OCI-LY7 (cell line): ENCODE data around the gene IL32. TPM values are rescaled to one million over a fixed set of nuclear protein-coding genes. Genes with fewer than 3 reads are reported as not detected.

Experiments
- BruUV-seq: library from RNA; stranded (reverse); fragments of 400-500 nt; replicated peaks from 2 replicates; lab custom pipeline; 2021; lab: Mats Ljungman, UMichigan
- CTCF ChIA-PET: fragments of 300-600 bp; sonication (Branson Sonifier 250); formaldehyde crosslinking; loops from one replicate; lab custom pipeline; 2022; ENCODE audit warnings: antibody characterized with exemption; ENCODE audit not compliant: unreplicated experiment; lab: Charles Lee
- POLR2A ChIA-PET: fragments of 300-600 bp; sonication (Branson Sonifier 250); formaldehyde crosslinking; loops from one replicate; lab custom pipeline; 2022; ENCODE audit warnings: antibody characterized with exemption; lab: Charles Lee
- DNase-seq: peaks from one replicate; pipeline ENCODE4 v3.0.0-alpha.2; 2015; ENCODE audit warnings: low spot score
- H2AFZ ChIP-seq: fragments of 200-600 bp; sonication (generic), shearing (Covaris generic); 2 replicates; pipeline ENCODE4 v1.6.1; 2014; ENCODE audit warnings: mild to moderate bottlenecking, antibody characterized with exemption, low read length, moderate library complexity
- H3K27ac ChIP-seq: fragments of 200-600 bp; sonication (generic); 2 replicates; pipeline ENCODE4 v1.5.1; 2014; ENCODE audit warnings: mixed run types, low read depth, mild to moderate bottlenecking, moderate library complexity, low read length, inconsistent platforms; ENCODE audit not compliant: poor library complexity, severe bottlenecking
- H3K36me3 ChIP-seq: fragments of 200-600 bp; sonication (generic); 2 replicates; pipeline ENCODE4 v1.6.1; 2014; ENCODE audit warnings: mild to moderate bottlenecking, antibody characterized with exemption, low read length, moderate library complexity, mixed read lengths; ENCODE audit not compliant: insufficient read depth
- H3K4me1 ChIP-seq: fragments of 200-600 bp; sonication (generic); 2 replicates; pipeline ENCODE4 v1.5.1; 2014; ENCODE audit warnings: mild to moderate bottlenecking, low read length; ENCODE audit not compliant: insufficient read depth, poor library complexity, severe bottlenecking
- H3K4me2 ChIP-seq: fragments of 200-600 bp; sonication (generic); 2 replicates; pipeline ENCODE4 v1.6.1; 2014; ENCODE audit warnings: mild to moderate bottlenecking, low read length
- H3K4me3 ChIP-seq: fragments of 200-600 bp; sonication (generic); 2 replicates; pipeline ENCODE4 v1.5.1; 2014; ENCODE audit warnings: mild to moderate bottlenecking, low read depth, low read length; ENCODE audit not compliant: poor library complexity, severe bottlenecking
- H3K79me2 ChIP-seq: fragments of 200-600 bp; sonication (generic); 2 replicates; pipeline ENCODE4 v1.6.1; 2016; ENCODE audit warnings: low read depth, mild to moderate bottlenecking, low read length, moderate library complexity, mixed read lengths; ENCODE audit not compliant: insufficient read depth
- H3K9me2 ChIP-seq: fragments of 200-600 bp; sonication (generic); 2 replicates; pipeline ENCODE4 v1.6.1; 2016; ENCODE audit warnings: mild to moderate bottlenecking, low read length, mixed read lengths; ENCODE audit not compliant: insufficient read depth
- H3K9me3 ChIP-seq: fragments of 200-600 bp; sonication (generic); 2 replicates; pipeline ENCODE4 v1.6.1; 2014; ENCODE audit warnings: mild to moderate bottlenecking, mixed run types, low read length, mixed read lengths
- H4K20me1 ChIP-seq: fragments of 200-600 bp; sonication (generic); 2 replicates; pipeline ENCODE4 v1.6.1; 2014; ENCODE audit warnings: mild to moderate bottlenecking, antibody characterized with exemption, low read length, moderate library complexity, mixed read lengths; ENCODE audit not compliant: insufficient read depth
- EZH2phosphoT487 ChIP-seq: fragments of 200-600 bp; sonication (generic); IDR thresholded peaks from 2 replicates; pipeline ENCODE4 v1.6.1; 2018; ENCODE audit warnings: low read depth, borderline replicate concordance, mild to moderate bottlenecking, mixed run types, antibody characterized with exemption, low read length, moderate library complexity, mixed read lengths
- intact Hi-C: fragments of 100-400 bp; cut with micrococcal nuclease; formaldehyde crosslinking; loops from one replicate; pipeline ENCODE4 v1.10.0; 2022; ENCODE audit not compliant: unreplicated experiment
- total RNA-seq, 2 experiments: library from RNA; depleted of rRNA in 1 of 2; stranded (reverse); fragments of >200 nt in 1 of 2; shearing (Covaris generic) in 1 of 2; gene quantifications; 2 replicates each; pipeline ENCODE4 v1.2.3, GENCODE V29; 2014 to 2022
- TF ChIP-seq, protein P1 (sequence below): fragments of 200-600 bp; sonication (generic); conservative IDR thresholded peaks from 2 replicates; pipeline ENCODE4 v1.5.1; 2014; ENCODE audit warnings: mild to moderate bottlenecking, antibody characterized with exemption, low read length, moderate library complexity, mixed read lengths

IL32 gene
- total RNA-seq, 2 experiments from 2014 or later = not detected

GRCh38 chr16:3019594-3020246, 45.7 kb upstream of the IL32 start:
- Histone ChIP-seq H4K20me1 (no peaks in the 10 kb centered on the region), H3K4me1 (peaks cover 39% of the 10 kb centered on the region), H3K4me2 (peak overlapping the region; percentile 86), H2AFZ (peak overlapping the region; percentile 69; the same call in 1 of the 2 replicates), H3K36me3 (no peaks in the 10 kb centered on the region), H3K4me3 (peak overlapping the region; percentile 68), H3K9me2 (no peaks in the 10 kb centered on the region), H3K27ac (no peak overlapping the region), H3K79me2 (no peaks in the 10 kb centered on the region), H3K9me3 (no peaks in the 10 kb centered on the region)
- no peak for DNase-seq
- ChIA-PET CTCF (interaction anchor here (0.6 kb wide), 1 partner anchor 106 kb away, joined by 3 read pairs; no protein-coding TSS in a partner anchor), POLR2A (interaction anchor here (1.0 to 1.7 kb wide), 3 partner anchors 8 to 12 kb away, joined by 3 to 7 read pairs (median 3); no protein-coding TSS in a partner anchor)
- TF ChIP-seq, protein P1, sequence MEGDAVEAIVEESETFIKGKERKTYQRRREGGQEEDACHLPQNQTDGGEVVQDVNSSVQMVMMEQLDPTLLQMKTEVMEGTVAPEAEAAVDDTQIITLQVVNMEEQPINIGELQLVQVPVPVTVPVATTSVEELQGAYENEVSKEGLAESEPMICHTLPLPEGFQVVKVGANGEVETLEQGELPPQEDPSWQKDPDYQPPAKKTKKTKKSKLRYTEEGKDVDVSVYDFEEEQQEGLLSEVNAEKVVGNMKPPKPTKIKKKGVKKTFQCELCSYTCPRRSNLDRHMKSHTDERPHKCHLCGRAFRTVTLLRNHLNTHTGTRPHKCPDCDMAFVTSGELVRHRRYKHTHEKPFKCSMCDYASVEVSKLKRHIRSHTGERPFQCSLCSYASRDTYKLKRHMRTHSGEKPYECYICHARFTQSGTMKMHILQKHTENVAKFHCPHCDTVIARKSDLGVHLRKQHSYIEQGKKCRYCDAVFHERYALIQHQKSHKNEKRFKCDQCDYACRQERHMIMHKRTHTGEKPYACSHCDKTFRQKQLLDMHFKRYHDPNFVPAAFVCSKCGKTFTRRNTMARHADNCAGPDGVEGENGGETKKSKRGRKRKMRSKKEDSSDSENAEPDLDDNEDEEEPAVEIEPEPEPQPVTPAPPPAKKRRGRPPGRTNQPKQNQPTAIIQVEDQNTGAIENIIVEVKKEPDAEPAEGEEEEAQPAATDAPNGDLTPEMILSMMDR = no peak
- no peak for TF ChIP-seq EZH2phosphoT487
- no TSS peak for BruUV-seq
- intact Hi-C loops = loop anchor here (2.0 kb wide), 1 partner anchor 17 kb away; no protein-coding TSS in a partner anchor

DNA sequence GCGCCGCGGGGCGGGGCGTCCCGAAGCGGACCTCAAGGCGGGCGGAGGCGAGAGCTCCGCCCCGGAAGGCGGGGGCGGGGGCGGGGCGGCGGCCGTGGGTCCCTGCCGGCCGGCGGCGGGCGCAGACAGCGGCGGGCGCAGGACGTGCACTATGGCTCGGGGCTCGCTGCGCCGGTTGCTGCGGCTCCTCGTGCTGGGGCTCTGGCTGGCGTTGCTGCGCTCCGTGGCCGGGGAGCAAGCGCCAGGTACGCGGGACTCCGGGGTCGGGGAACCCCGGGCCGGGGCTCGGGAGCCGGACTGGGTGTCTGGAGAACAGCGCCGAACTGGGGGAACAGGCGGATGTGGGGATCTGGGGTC, 45.2 kb upstream of the IL32 start, which contains the start of gene TNFRSF12A:
Gene TNFRSF12A (plus strand): TSS at position 122 of the 357 bp plus-strand sequence. CDS start 30 bp downstream, at position 152.
- H2AFZ ChIP-seq = peak within 1 kb of the TSS; percentile 69; the same call in 1 of the 2 replicates
- peak within 1 kb of the TSS; percentile 68 for H3K4me3 ChIP-seq
- H3K9me3 ChIP-seq = no peaks in the 10 kb centered on the region
- peaks cover 39% of the 10 kb centered on the region for H3K4me1 ChIP-seq
- peak within 1 kb of the TSS; percentile 86 for H3K4me2 ChIP-seq
- H3K27ac ChIP-seq = no peak within 1 kb of the TSS
- H3K79me2 ChIP-seq = no peaks in the 10 kb centered on the region
- ChIA-PET POLR2A (interaction anchor here (1.0 to 1.7 kb wide), 2 partner anchors 10 to 13 kb away, joined by 3 to 7 read pairs; no protein-coding TSS in a partner anchor), CTCF (interaction anchor here (0.6 kb wide), 1 partner anchor 106 kb away, joined by 3 read pairs; no protein-coding TSS in a partner anchor)
- BruUV-seq = no TSS peak
- no peaks in the 10 kb centered on the region for H3K36me3 ChIP-seq
- TF ChIP-seq, protein P1 = peak; percentile 34; the same call in 1 of the 2 replicates
- TF ChIP-seq EZH2phosphoT487 = no peak
- H4K20me1 ChIP-seq = no peaks in the 10 kb centered on the region
- no peaks in the 10 kb centered on the region for H3K9me2 ChIP-seq
- intact Hi-C loops = loop anchor here (2.0 kb wide), 1 partner anchor 17 kb away; no protein-coding TSS in a partner anchor
- peak; percentile 84 for DNase-seq
